ENCODE measurements around the gene GPRASP2.
"Not testable (repeated sequence)": the region's sequence is repeated elsewhere in the genome, so short reads cannot be mapped to it uniquely, and the experiment has no call there.

The GPRASP2 gene

DNA sequence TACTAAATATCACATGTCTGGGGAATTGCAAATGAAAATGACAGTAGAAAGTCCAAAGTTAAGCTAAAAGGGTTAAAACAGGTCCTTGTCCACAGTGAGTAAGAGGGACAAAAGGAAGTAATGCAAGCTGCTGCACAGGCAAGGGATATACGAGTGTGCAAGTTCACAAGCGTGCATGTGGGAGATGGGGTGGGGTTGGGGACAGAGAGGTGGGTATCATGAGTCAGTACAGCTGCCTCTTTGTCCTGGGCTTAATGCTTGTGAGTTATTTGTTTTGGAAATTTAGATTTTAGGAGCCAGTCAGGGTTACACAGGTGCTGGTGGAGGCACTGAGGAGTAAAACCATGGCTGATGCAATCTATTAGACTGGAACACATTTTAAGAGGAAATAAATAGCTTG lies 3.3 kb upstream of the GPRASP2 start:
- peak overlapping the region; percentile 16; the same call in 1 of the 2 replicates for H3K4me2 ChIP-seq
- TF ChIP-seq Cebpa-rat (IDR thresholded peaks at IDR 0.05), result no peak
- no peak overlapping the region for H3K9ac ChIP-seq
- no peak overlapping the region for H3K27ac ChIP-seq
- H3K4me1 ChIP-seq, result peaks cover 10% of the 10 kb centered on the region; the same call in 1 of the 2 replicates
- no peak overlapping the region for H3K4me3 ChIP-seq
- H3K27me3 ChIP-seq, result peaks cover 23% of the 10 kb centered on the region
- H3K9me3 ChIP-seq, result peaks cover 29% of the 10 kb centered on the region
- no peaks in the 10 kb centered on the region for H4K20me1 ChIP-seq
- H3K36me3 ChIP-seq, result no peaks in the 10 kb centered on the region

DNA sequence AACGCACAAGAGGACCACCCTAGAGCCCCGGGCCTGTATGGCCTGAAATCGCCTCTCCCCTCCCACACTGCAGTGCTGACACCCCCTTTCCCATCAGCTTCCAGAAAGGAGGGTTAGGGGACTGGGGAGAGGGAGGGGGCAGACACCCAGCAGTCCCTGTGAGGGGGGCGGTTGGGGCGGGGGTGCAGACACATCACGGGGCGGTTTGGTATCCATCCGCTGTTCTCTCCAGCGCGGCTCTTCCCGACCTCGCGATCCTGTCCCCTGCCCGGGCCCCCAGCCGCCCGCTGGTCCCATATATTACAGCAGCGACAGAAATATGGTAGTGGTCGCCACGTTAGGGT lies 404 bp upstream of the GPRASP2 start:
- H3K4me1 ChIP-seq, result peaks cover 10% of the 10 kb centered on the region; the same call in 1 of the 2 replicates
- no peak overlapping the region for H3K4me2 ChIP-seq
- H3K4me3 ChIP-seq, result no peak overlapping the region
- H3K9me3 ChIP-seq, result peaks cover 29% of the 10 kb centered on the region
- no peaks in the 10 kb centered on the region for H3K36me3 ChIP-seq
- TF ChIP-seq Cebpa-rat (IDR thresholded peaks at IDR 0.05), result no peak
- H4K20me1 ChIP-seq, result no peaks in the 10 kb centered on the region
- H3K9ac ChIP-seq, result no peak overlapping the region
- peaks cover 23% of the 10 kb centered on the region for H3K27me3 ChIP-seq
- H3K27ac ChIP-seq, result no peak overlapping the region

GRCh38 chrX:102712981-102713625 lies 855 bp downstream of the GPRASP2 start:
- H3K9ac ChIP-seq, result no peak overlapping the region
- H3K4me3 ChIP-seq, result no peak overlapping the region

DNA sequence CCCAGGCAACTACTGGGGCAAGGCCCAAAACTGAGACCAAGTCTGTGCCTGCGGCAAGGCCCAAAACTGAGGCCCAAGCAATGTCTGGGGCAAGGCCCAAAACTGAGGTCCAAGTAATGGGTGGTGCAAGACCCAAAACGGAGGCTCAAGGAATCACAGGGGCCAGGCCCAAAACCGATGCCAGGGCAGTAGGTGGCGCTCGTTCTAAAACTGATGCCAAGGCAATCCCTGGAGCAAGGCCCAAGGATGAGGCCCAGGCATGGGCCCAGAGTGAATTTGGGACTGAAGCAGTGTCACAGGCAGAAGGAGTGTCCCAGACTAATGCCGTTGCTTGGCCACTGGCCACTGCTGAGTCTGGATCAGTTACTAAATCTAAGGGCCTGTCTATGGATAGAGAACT lies 2.7 kb downstream of the GPRASP2 start:
- no peak for TF ChIP-seq Cebpa-rat (IDR thresholded peaks at IDR 0.05)
- H3K4me2 ChIP-seq, result no peak overlapping the region

More at GRCh38 chrX:102712981-102713625, 855 bp downstream of the GPRASP2 start:
- H3K4me1 ChIP-seq, result peaks cover 10% of the 10 kb centered on the region; the same call in 1 of the 2 replicates
- no peaks in the 10 kb centered on the region for H3K36me3 ChIP-seq
- H3K4me2 ChIP-seq, result no peak overlapping the region
- no peak for TF ChIP-seq Cebpa-rat (IDR thresholded peaks at IDR 0.05)
- H3K9me3 ChIP-seq, result peaks cover 29% of the 10 kb centered on the region
- H3K27me3 ChIP-seq, result peaks cover 23% of the 10 kb centered on the region
- no peak overlapping the region for H3K27ac ChIP-seq
- no peaks in the 10 kb centered on the region for H4K20me1 ChIP-seq

GRCh38 chrX:102715967-102716366 lies 3.7 kb downstream of the GPRASP2 start:
- no peak for TF ChIP-seq Cebpa-rat (IDR thresholded peaks at IDR 0.05)
- no peaks in the 10 kb centered on the region for H4K20me1 ChIP-seq

More for the DNA sequence above, 2.7 kb downstream of the GPRASP2 start:
- H3K4me3 ChIP-seq, result no peak overlapping the region
- no peaks in the 10 kb centered on the region for H3K36me3 ChIP-seq
- H3K27me3 ChIP-seq, result peaks cover 23% of the 10 kb centered on the region
- H4K20me1 ChIP-seq, result no peaks in the 10 kb centered on the region
- H3K27ac ChIP-seq, result no peak overlapping the region
- H3K9ac ChIP-seq, result no peak overlapping the region
- peaks cover 29% of the 10 kb centered on the region for H3K9me3 ChIP-seq
- no peaks in the 10 kb centered on the region for H3K4me1 ChIP-seq

GRCh38 chrX:102720237-102721168 lies 8.3 kb downstream of the GPRASP2 start, which contains the start of gene GPRASP3:
Gene GPRASP3 (plus strand): TSS chrX:102720743. CDS start chrX:102748996, 28,253 bp downstream.
- Histone ChIP-seq H3K27me3 (no peaks in the 10 kb centered on the region), H3K9me3 (no peaks in the 10 kb centered on the region), H3K4me2 (no peak within 1 kb of the TSS), H3K9ac (no peak within 1 kb of the TSS), H3K36me3 (no peaks in the 10 kb centered on the region), H3K4me1 (no peaks in the 10 kb centered on the region), H4K20me1 (no peaks in the 10 kb centered on the region), H3K27ac (no peak within 1 kb of the TSS), H3K4me3 (no peak within 1 kb of the TSS)
- no peak for TF ChIP-seq Cebpa-rat (IDR thresholded peaks at IDR 0.05)

More at GRCh38 chrX:102715967-102716366, 3.7 kb downstream of the GPRASP2 start:
- no peak overlapping the region for H3K27ac ChIP-seq
- no peak overlapping the region for H3K4me2 ChIP-seq
- no peak overlapping the region for H3K9ac ChIP-seq
- H3K4me1 ChIP-seq, result no peaks in the 10 kb centered on the region
- no peaks in the 10 kb centered on the region for H3K36me3 ChIP-seq
- peaks cover 21% of the 10 kb centered on the region for H3K27me3 ChIP-seq
- peaks cover 25% of the 10 kb centered on the region for H3K9me3 ChIP-seq
- H3K4me3 ChIP-seq, result no peak overlapping the region

DNA sequence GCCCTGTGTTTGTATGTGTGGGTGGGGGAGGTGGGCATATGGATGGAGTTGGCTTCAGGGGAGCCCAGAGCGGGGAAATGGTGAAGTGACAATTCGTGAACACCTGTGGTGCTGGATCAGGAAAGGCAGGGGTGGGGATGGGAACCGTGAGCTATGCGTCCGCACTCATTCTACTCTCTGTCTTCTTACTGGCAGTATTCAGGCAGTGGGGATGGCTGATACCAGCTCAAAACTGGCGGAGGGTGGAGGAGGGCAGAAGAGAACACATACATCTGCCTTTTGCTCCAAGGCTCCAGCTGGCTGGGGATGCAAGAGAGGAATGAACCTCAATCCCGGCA lies 8.9 kb downstream of the GPRASP2 start:
- not testable (repeated sequence) for H3K27ac ChIP-seq, H3K4me3 ChIP-seq, H3K4me2 ChIP-seq

DNA sequence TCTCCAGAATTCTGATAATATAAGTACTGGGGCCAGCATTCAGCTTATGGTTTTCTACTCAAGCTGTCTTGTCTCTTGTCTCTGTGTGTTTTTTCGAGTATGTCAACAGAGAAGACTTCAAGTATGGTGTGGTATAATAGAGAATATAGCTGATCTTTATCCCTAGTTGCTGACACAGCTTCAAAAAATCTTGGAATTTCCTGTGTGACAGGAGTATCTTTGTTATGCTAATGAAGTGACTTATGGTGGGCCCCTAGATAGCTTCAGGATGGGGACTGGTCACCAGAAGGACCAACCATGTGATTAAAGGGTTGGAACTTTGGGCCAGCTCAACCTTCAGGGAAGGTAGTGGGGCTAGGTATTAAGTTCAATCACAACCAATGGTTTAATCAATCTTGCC lies 11.2 kb downstream of the GPRASP2 start:
- H4K20me1 ChIP-seq, result no peaks in the 10 kb centered on the region
- no peaks in the 10 kb centered on the region for H3K4me1 ChIP-seq
- TF ChIP-seq Cebpa-rat (IDR thresholded peaks at IDR 0.05), result no peak
- no peaks in the 10 kb centered on the region for H3K9me3 ChIP-seq
- no peak overlapping the region for H3K27ac ChIP-seq
- H3K4me2 ChIP-seq, result no peak overlapping the region
- no peaks in the 10 kb centered on the region for H3K27me3 ChIP-seq
- no peak overlapping the region for H3K4me3 ChIP-seq
- H3K36me3 ChIP-seq, result no peaks in the 10 kb centered on the region
- no peak overlapping the region for H3K9ac ChIP-seq

More for the DNA sequence above, 8.9 kb downstream of the GPRASP2 start:
- not testable (repeated sequence) for H4K20me1 ChIP-seq, H3K9me3 ChIP-seq, H3K4me1 ChIP-seq, H3K27me3 ChIP-seq, H3K36me3 ChIP-seq, H3K9ac ChIP-seq

- H3K27ac ChIP-seq, result no peak overlapping the region
- no peak overlapping the region for H3K4me2 ChIP-seq
- no peaks in the 10 kb centered on the region for H3K4me1 ChIP-seq
- TF ChIP-seq Cebpa-rat (IDR thresholded peaks at IDR 0.05), result no peak
- H3K4me3 ChIP-seq, result no peak overlapping the region
- H3K9ac ChIP-seq, result no peak overlapping the region
- H3K36me3 ChIP-seq, result no peaks in the 10 kb centered on the region
- H3K9me3 ChIP-seq, result no peaks in the 10 kb centered on the region
- no peaks in the 10 kb centered on the region for H4K20me1 ChIP-seq
- no peaks in the 10 kb centered on the region for H3K27me3 ChIP-seq
Observed at GRCh38 chrX:102727761-102728160, 15.5 kb downstream of the GPRASP2 start.

DNA sequence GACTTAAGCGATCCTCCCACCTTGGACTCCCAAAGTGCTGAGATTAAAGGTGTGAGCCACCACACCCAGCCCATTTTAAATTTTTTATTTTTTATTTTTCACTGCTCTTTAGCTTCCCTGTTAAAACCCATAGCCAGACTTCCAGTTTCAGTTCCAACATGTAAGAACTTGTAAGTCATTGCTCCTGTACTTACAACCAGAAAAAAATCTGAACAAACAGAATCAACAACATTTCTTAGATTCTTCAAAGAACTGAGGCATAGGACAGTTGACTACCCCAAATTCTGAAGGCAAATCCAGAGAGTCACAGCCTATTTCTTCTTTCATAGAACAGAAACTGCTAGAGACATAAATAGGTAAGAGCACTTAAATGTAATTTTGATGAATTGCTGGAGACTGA lies 16.4 kb downstream of the GPRASP2 start:
- H3K9me3 ChIP-seq, result no peaks in the 10 kb centered on the region
- H3K27ac ChIP-seq, result no peak overlapping the region
- no peaks in the 10 kb centered on the region for H3K36me3 ChIP-seq
- H4K20me1 ChIP-seq, result no peaks in the 10 kb centered on the region
- no peak for TF ChIP-seq Cebpa-rat (IDR thresholded peaks at IDR 0.05)
- no peaks in the 10 kb centered on the region for H3K4me1 ChIP-seq
- no peak overlapping the region for H3K4me3 ChIP-seq
- no peak overlapping the region for H3K9ac ChIP-seq
- H3K27me3 ChIP-seq, result no peaks in the 10 kb centered on the region
- no peak overlapping the region for H3K4me2 ChIP-seq

Measured in BLaER1 (cell line).